GM12801 (cell line): Measurements from ENCODE around the gene C2CD2.

Experiments used
- CTCF ChIP-seq: IDR thresholded peaks from one replicate; pipeline ENCODE4 v1.5.1; 2011; ENCODE audit warnings: control low read depth; ENCODE audit not compliant: insufficient read length; ENCODE audit errors: extremely low read depth

Gene C2CD2

DNA sequence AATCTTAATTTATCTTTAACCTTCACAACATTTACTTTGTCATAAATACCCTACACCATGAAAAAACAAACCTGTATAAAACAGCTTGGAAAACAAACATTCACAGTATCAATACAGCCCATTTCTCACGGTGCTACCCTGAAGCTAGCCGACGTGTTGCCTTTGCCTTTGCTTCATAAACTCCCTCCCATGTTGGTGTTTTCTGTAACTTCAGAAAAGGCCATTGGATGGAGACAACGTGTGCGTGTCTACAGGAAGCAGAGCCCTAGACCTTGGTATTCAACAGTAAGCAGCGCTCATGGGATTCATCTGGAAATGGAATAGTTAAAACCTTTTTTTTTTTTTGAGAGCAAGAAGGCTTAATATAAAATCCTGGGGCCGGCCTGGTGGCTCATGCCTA, 67.5 kb downstream of the C2CD2 start:
- TF ChIP-seq CTCF: no peak

DNA sequence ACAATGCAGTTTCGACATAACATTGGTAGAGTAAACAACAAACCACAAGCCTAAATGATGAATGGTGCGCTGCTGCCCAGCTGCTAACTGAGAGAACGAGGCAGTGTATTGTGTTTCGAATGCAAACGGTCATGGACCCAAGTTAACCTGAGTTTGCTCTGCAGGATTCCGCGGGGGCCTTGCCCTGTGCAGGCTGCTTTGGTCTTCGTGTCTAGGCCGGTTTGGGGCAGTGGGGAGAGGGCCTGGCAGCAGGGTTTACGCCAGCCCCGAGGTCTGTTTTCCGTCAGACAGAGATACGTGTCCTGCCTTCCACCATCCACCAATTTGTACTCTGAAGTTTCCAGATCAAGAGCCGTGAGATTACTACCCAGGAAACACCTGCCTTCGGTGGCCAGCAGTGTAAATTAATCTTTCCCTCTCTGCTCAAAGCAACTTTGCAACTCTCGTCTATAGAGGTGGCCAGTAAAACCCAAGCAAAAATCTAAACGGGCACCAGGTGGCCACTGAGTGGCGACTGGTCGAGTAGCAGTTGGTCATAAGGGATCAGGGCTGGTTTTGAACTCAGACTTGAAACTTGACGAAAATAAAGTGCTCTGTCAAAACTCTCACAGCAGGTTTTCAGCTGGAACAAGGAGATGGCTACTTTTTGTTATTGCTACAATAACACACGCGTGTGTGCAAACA, 68.3 kb downstream of the C2CD2 start:
- TF ChIP-seq CTCF: no peak

GRCh38 chr21:41884501-41885030, 69.3 kb downstream of the C2CD2 start:
- TF ChIP-seq CTCF: no peak

DNA sequence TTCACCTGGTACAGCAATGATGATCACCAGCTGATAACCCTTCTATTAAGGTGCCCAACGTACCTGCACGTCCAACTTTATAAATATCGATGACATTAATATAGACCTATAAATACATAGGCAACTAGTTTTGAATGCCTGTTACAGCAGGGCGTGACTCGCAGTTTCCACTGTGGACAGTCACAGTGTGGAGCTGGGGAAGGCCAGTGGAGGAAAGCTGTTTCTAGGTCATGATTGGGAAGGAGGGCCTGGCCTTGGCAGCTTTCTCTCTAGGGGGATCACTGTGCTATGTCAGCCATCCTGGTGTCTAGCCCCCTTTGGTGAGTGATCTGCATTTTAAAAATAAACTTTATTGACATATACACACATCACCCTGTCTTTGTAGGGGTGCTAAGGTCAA, 70.2 kb downstream of the C2CD2 start:
- no peak for TF ChIP-seq CTCF

DNA sequence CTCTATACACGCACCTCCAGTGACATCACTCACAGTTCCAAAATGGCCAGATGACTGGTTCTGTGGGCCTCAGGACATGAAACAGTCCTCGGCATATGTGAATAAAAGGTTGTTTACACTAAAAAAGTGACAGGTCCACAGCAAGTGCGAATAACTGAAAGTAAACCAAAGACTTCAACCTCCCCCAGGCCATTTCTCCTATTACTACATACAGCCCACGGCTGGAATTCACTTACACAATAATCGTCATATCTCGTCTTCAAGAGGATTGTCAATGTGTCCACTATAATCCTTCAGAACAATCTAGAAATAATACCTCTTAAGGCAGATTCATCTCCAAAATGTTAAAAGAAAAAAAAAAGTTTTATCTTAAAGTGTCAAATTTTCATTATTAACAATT, 72.8 kb downstream of the C2CD2 start:
- no peak for TF ChIP-seq CTCF

- no peak for TF ChIP-seq CTCF
These were observed 73.7 kb downstream of the C2CD2 start for GRCh38 chr21:41880153-41880552.

DNA sequence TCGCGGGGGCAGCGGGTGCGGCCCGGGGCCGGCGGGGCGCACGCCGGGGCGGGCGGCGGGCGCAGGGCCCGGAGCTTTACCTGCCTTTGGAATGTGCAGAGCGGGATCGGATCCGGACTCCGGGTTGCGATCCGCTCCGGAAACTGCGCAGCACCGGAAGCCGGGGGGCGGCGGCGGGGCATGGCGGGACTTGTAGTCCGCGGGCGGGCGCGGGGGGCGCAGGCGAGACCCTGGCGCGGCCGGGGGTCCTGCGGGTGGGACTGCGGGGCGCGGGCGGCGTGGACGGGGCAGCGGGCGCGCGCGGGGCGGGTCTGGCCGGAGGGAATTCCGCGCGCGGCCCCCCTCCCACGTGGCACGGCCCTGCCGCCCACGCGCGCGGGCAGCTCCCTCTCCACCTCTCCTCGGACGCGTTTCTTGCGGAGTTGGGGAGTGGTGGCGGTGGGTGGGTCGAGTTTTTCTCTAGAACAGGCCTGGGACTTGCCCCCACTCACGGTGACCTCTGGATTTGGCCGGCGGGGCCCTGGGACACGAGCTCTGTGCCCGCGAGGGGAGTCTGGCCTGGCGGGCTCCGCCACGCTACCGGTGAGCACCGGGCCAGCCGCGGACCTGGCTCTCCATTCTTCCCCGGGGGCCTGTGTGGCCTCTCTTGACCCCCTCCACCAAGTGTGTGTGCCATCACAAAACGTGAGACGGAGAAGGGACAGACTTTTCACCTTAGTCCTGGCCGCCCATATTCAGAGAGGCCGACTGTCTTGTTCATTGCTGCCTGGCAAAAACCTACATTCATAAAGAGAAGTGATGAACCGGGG, 74.4 kb downstream of the C2CD2 start, which contains the start of gene PRDM15:
Gene PRDM15, minus strand, starts transcription at position 155 of the 809 bp plus-strand sequence. CDS start 18,981 bp downstream, outside the sequence.
- TF ChIP-seq CTCF: no peak
